ENCODE results near the gene TDP2. TPM values are rescaled to one million over a fixed set of nuclear protein-coding genes. Genes with fewer than 3 reads are reported as not detected.

Gene TDP2
- total RNA-seq, 1 donor = 27.9 TPM

DNA sequence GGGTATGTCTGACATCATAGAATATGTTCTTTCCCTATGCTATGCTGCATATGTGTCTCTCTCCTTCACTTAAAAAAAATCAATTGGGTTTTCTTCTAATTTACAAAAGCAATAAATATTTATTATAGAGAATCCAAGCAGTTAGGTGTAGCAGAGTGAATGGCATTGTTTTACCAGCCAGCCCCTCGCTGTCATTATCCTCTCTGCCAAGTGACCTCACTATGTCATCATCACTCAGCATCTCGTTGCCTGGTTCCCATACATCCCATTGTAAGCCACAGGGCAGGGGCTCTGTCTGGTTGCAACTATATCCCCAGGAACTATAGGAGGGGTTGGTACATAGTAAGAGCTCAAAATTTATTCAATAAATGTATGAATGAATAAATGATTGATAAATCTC lies 52.1 kb downstream of the TDP2 start:
- Histone ChIP-seq H3K36me3 (ENCODE audit: insufficient read depth, low read length) (no peaks in the 10 kb centered on the region), H3K27ac (ENCODE audit: low read depth, low read length) (no peak overlapping the region), H3K27me3 (ENCODE audit: insufficient read depth, low read length) (no peaks in the 10 kb centered on the region), H4K20me1 (ENCODE audit: insufficient read depth, low read length) (no peaks in the 10 kb centered on the region), H3K4me2 (ENCODE audit: insufficient read depth, low read length) (no peak overlapping the region), H2AFZ (ENCODE audit: low read length) (no peak overlapping the region), H3K79me2 (ENCODE audit: insufficient read depth, low read length) (no peaks in the 10 kb centered on the region), H3K4me3 (ENCODE audit: insufficient read depth, low read length) (no peak overlapping the region), H3K4me1 (ENCODE audit: insufficient read depth, low read length) (no peaks in the 10 kb centered on the region), H3K9me3 (ENCODE audit: low read depth, low read length) (no peaks in the 10 kb centered on the region)
- no peak for TF ChIP-seq CTCF (IDR thresholded peaks at IDR 0.05; ENCODE audit: extremely low read depth, low read depth, low read length)
- DNase-seq (ENCODE audit: insufficient read length, low spot score, missing footprints) = no peak

- no peak for DNase-seq (ENCODE audit: insufficient read length, low spot score, missing footprints)
- no peaks in the 10 kb centered on the region for H3K9me3 ChIP-seq (ENCODE audit: low read depth, low read length)
- H3K4me1 ChIP-seq (ENCODE audit: insufficient read depth, low read length) = no peaks in the 10 kb centered on the region
- H3K79me2 ChIP-seq (ENCODE audit: insufficient read depth, low read length) = no peaks in the 10 kb centered on the region
- H4K20me1 ChIP-seq (ENCODE audit: insufficient read depth, low read length) = no peaks in the 10 kb centered on the region
- H3K4me3 ChIP-seq (ENCODE audit: insufficient read depth, low read length) = no peak overlapping the region
- no peaks in the 10 kb centered on the region for H3K27me3 ChIP-seq (ENCODE audit: insufficient read depth, low read length)
- no peak overlapping the region for H2AFZ ChIP-seq (ENCODE audit: low read length)
- H3K27ac ChIP-seq (ENCODE audit: low read depth, low read length) = no peak overlapping the region
- H3K36me3 ChIP-seq (ENCODE audit: insufficient read depth, low read length) = no peaks in the 10 kb centered on the region
- no peak overlapping the region for H3K4me2 ChIP-seq (ENCODE audit: insufficient read depth, low read length)
- TF ChIP-seq CTCF (IDR thresholded peaks at IDR 0.05; ENCODE audit: extremely low read depth, low read depth, low read length) = no peak
Observed at GRCh38 chr6:24614043-24614420, 52.7 kb downstream of the TDP2 start.

DNA sequence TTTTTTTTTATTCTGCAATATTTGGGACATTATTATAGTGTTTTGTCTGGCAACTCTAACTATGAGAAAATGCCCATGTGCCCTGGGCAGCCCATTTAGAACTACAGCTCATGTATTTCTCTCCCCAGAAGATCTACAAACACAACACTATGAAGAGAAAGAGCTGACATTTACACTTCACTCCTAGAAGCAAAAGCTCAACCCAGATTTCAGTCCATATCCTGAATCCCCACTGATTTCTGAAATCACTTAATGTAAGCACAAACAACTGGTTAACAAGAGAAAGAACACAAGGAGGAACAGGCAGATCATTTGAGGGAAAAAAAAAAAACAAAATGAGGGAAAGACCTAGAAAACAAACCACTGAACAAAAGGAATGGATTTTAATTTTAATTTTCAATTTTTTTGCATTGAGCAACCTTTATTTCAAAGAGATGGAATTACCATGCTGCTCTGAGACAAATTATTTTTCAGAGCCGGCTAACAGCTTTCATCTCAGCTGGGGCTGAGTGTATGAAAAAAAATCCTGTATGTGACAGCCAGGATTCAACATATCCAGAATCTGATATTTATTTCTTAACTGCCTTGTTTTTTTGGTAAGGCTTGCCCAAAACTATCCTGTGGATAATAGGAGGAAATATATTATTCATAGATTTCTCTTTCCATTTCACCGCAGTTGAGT lies 53.2 kb downstream of the TDP2 start:
- no peak overlapping the region for H3K4me3 ChIP-seq (ENCODE audit: insufficient read depth, low read length)
- no peaks in the 10 kb centered on the region for H3K4me1 ChIP-seq (ENCODE audit: insufficient read depth, low read length)
- H3K36me3 ChIP-seq (ENCODE audit: insufficient read depth, low read length) = no peaks in the 10 kb centered on the region
- H3K4me2 ChIP-seq (ENCODE audit: insufficient read depth, low read length) = no peak overlapping the region
- H3K79me2 ChIP-seq (ENCODE audit: insufficient read depth, low read length) = no peaks in the 10 kb centered on the region
- no peak overlapping the region for H2AFZ ChIP-seq (ENCODE audit: low read length)
- no peaks in the 10 kb centered on the region for H3K9me3 ChIP-seq (ENCODE audit: low read depth, low read length)
- DNase-seq (ENCODE audit: insufficient read length, low spot score, missing footprints) = no peak
- H3K27me3 ChIP-seq (ENCODE audit: insufficient read depth, low read length) = no peaks in the 10 kb centered on the region
- no peak for TF ChIP-seq CTCF (IDR thresholded peaks at IDR 0.05; ENCODE audit: extremely low read depth, low read depth, low read length)
- no peak overlapping the region for H3K27ac ChIP-seq (ENCODE audit: low read depth, low read length)
- H4K20me1 ChIP-seq (ENCODE audit: insufficient read depth, low read length) = no peaks in the 10 kb centered on the region

GRCh38 chr6:24610672-24611071 lies 56.0 kb downstream of the TDP2 start:
- no peaks in the 10 kb centered on the region for H3K4me1 ChIP-seq (ENCODE audit: insufficient read depth, low read length)
- DNase-seq (ENCODE audit: insufficient read length, low spot score, missing footprints) = no peak
- H3K27me3 ChIP-seq (ENCODE audit: insufficient read depth, low read length) = no peaks in the 10 kb centered on the region
- no peaks in the 10 kb centered on the region for H4K20me1 ChIP-seq (ENCODE audit: insufficient read depth, low read length)
- no peak overlapping the region for H2AFZ ChIP-seq (ENCODE audit: low read length)
- TF ChIP-seq CTCF (IDR thresholded peaks at IDR 0.05; ENCODE audit: extremely low read depth, low read depth, low read length) = no peak
- H3K27ac ChIP-seq (ENCODE audit: low read depth, low read length) = no peak overlapping the region
- H3K36me3 ChIP-seq (ENCODE audit: insufficient read depth, low read length) = no peaks in the 10 kb centered on the region
- H3K9me3 ChIP-seq (ENCODE audit: low read depth, low read length) = no peaks in the 10 kb centered on the region
- H3K4me3 ChIP-seq (ENCODE audit: insufficient read depth, low read length) = no peak overlapping the region
- H3K79me2 ChIP-seq (ENCODE audit: insufficient read depth, low read length) = no peaks in the 10 kb centered on the region
- no peak overlapping the region for H3K4me2 ChIP-seq (ENCODE audit: insufficient read depth, low read length)

All from osteoblast (primary cell).